ENCODE results near the gene IGF2BP2. TPM values are rescaled to one million over a fixed set of nuclear protein-coding genes. Genes with fewer than 3 reads are reported as not detected.

The IGF2BP2 gene
- total RNA-seq, 4 donors from 2014 or later, result 12.4 to 45.7 (median 15.9) TPM

- Histone ChIP-seq H3K27me3 (no peaks in the 10 kb centered on the region), H3K9me3 (no peaks in the 10 kb centered on the region), H3K36me3 (no peaks in the 10 kb centered on the region), H3K4me1 (no peaks in the 10 kb centered on the region), H3K4me3 (replicated peaks in 1 of 3) (no peak overlapping the region), H3K27ac (no peak overlapping the region)
- 86 to 95% methylated on average over 3 of the region's 3 CpGs for WGBS, 2 donors
- intact Hi-C loops (cut with DNase I), result no loop called here
- TF ChIP-seq POLR2A (IDR thresholded peaks at IDR 0.05), result no peak
- no peak for TF ChIP-seq CTCF (IDR thresholded peaks at IDR 0.05)
- no peak for DNase-seq
These were observed 6.4 kb upstream of the IGF2BP2 start for GRCh38 chr3:185831195-185831594.

- intact Hi-C loops (cut with DNase I), result no loop called here
- no peak overlapping the region for H3K27ac ChIP-seq
- no peaks in the 10 kb centered on the region for H3K9me3 ChIP-seq
- no peaks in the 10 kb centered on the region for H3K27me3 ChIP-seq
- no peak for DNase-seq
- no peaks in the 10 kb centered on the region for H3K36me3 ChIP-seq
- TF ChIP-seq POLR2A (IDR thresholded peaks at IDR 0.05) (no peak), CTCF (IDR thresholded peaks at IDR 0.05) (no peak)
- no peak overlapping the region for H3K4me3 ChIP-seq (replicated peaks in 1 of 3)
- no peaks in the 10 kb centered on the region for H3K4me1 ChIP-seq
- 93% methylated on average over 5 of the region's 5 CpGs for WGBS, 2 donors
These were observed 5.4 kb upstream of the IGF2BP2 start for GRCh38 chr3:185830018-185830797.

- Histone ChIP-seq H3K9me3 (no peaks in the 10 kb centered on the region), H3K27me3 (no peaks in the 10 kb centered on the region), H3K4me3 (replicated peaks in 1 of 3) (no peak overlapping the region), H3K27ac (no peak overlapping the region), H3K4me1 (no peaks in the 10 kb centered on the region), H3K36me3 (no peaks in the 10 kb centered on the region)
- intact Hi-C loops (cut with DNase I), result loop anchor here (10.0 kb wide), 2 partner anchors 54 to 106 kb away; partner anchors contain the start of gene TRA2B
- TF ChIP-seq POLR2A (IDR thresholded peaks at IDR 0.05), result no peak
- no peak for TF ChIP-seq CTCF (IDR thresholded peaks at IDR 0.05)
- DNase-seq, result no peak
- 97 to 98% methylated on average over 3 of the region's 3 CpGs for WGBS, 2 donors
These were observed 3.9 kb upstream of the IGF2BP2 start for GRCh38 chr3:185828755-185829154.

- Histone ChIP-seq H3K27me3 (no peaks in the 10 kb centered on the region), H3K27ac (no peak overlapping the region), H3K9me3 (no peaks in the 10 kb centered on the region), H3K4me3 (replicated peaks in 1 of 3) (no peak overlapping the region), H3K36me3 (no peaks in the 10 kb centered on the region), H3K4me1 (no peaks in the 10 kb centered on the region)
- 96 to 98% methylated on average over 10 of the region's 10 CpGs for WGBS, 2 donors
- no peak for DNase-seq
- TF ChIP-seq POLR2A (IDR thresholded peaks at IDR 0.05) (no peak), CTCF (IDR thresholded peaks at IDR 0.05) (no peak)
- intact Hi-C loops (cut with DNase I), result loop anchor here (10.0 kb wide), 2 partner anchors 53 to 107 kb away; partner anchors contain the start of gene TRA2B
These were observed 2.9 kb upstream of the IGF2BP2 start for GRCh38 chr3:185827595-185828344.
